ENCODE results near the gene CTSV.
"Not testable (repeated sequence)": the region's sequence is repeated elsewhere in the genome, so short reads cannot be mapped to it uniquely, and the experiment has no call there.

Gene CTSV

DNA sequence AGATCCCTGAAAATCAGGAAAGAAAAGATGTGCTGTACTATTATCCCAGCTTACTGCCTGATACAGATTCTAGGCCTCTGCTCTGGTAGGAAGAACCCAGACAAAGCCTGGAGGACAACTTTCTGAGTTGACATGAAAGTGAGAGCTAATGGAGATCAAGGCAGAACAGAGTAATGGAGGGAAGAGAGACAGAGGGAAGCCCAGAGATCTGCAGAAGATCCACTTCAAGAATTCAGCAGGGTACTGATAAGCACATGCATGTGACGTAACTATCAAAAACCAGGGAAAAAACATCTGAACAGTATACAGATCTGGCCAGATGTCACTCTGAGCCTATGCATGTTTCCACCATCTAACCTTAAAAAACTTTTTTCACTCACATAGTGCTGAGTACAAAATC, 37.6 kb downstream of the CTSV start:
- H3K36me3 ChIP-seq (replicated peaks; ENCODE audit: insufficient read depth, low read length); H3K4me2 ChIP-seq (ENCODE audit: low read depth, low read length): not testable (repeated sequence)
- peaks cover 75% of the 10 kb centered on the region for H3K79me2 ChIP-seq (ENCODE audit: low read length)

DNA sequence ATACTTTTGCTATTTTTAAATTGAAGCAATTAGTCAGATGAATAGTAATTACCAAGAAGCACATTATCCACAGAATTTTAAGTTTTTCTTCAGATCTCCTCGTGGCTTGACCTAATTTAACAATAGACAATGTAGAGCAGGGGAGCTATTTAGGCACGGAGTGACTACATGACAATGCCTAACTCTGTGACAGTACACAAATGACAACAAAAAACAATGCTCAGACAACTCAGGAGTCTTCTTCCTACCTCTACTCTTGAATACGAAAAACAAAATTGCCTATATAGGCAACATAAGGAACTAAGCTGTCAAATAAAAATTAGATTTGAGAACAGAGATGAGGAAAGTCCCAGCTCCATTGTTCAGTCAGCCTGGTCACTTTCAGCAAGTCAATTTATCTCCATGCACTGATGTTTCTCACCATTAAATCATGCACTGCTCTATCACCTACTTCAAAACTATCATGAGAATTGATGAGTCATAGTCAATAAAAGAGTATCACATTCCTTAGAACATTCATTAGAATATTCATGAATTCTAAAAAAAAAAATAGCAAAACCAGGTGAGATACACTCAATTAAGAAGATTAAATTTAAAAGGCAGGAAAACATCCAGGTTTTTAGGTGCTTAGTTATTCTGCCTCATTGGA, 38.7 kb downstream of the CTSV start:
- H3K27ac ChIP-seq (ENCODE audit: low read length); H4K20me1 ChIP-seq (ENCODE audit: insufficient read depth, low read length); H2AFZ ChIP-seq (ENCODE audit: low read length); H3K9me2 ChIP-seq (replicated peaks; ENCODE audit: insufficient read depth, low read length); DNase-seq; H3K9me3 ChIP-seq (replicated peaks; ENCODE audit: insufficient read depth, low read length); H3K4me1 ChIP-seq (ENCODE audit: low read length); H3K27me3 ChIP-seq (replicated peaks; ENCODE audit: insufficient read depth, low read length); H3F3A ChIP-seq (ENCODE audit: insufficient read depth, low read length); H3K9ac ChIP-seq (ENCODE audit: low read length); H3K4me2 ChIP-seq (ENCODE audit: low read depth, low read length); H3K4me3 ChIP-seq (ENCODE audit: low read length); H3K36me3 ChIP-seq (replicated peaks; ENCODE audit: insufficient read depth, low read length): not testable (repeated sequence)
- H3K79me2 ChIP-seq (ENCODE audit: low read length) = peaks cover 73% of the 10 kb centered on the region

More for the DNA sequence above, 37.6 kb downstream of the CTSV start:
- not testable (repeated sequence) for H3F3A ChIP-seq (ENCODE audit: insufficient read depth, low read length); H3K4me3 ChIP-seq (ENCODE audit: low read length); H3K9me3 ChIP-seq (replicated peaks; ENCODE audit: insufficient read depth, low read length); H3K27ac ChIP-seq (ENCODE audit: low read length); H3K27me3 ChIP-seq (replicated peaks; ENCODE audit: insufficient read depth, low read length); H2AFZ ChIP-seq (ENCODE audit: low read length); H4K20me1 ChIP-seq (ENCODE audit: insufficient read depth, low read length); H3K4me1 ChIP-seq (ENCODE audit: low read length); H3K9me2 ChIP-seq (replicated peaks; ENCODE audit: insufficient read depth, low read length); DNase-seq; H3K9ac ChIP-seq (ENCODE audit: low read length)

DNA sequence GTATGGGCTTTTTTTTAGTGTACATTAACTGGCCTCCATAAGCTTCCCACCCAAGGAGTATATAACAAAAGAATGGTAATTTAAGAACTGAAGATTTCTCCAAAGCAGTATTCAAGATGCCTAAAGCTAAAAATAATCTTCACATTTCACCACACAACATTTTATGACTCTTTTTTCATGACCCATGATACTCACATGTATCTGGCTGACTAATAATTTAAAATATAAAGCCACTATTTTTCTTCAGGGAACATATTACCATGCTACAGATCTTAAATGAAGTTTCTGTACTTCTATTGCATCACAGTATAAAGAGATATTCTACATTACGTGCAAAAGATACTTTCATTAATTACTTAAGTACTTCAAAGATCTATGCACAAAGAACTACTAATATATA, 39.2 kb downstream of the CTSV start:
- H3K4me3 ChIP-seq (ENCODE audit: low read length); H3K9me2 ChIP-seq (replicated peaks; ENCODE audit: insufficient read depth, low read length); H3K36me3 ChIP-seq (replicated peaks; ENCODE audit: insufficient read depth, low read length); H3K4me1 ChIP-seq (ENCODE audit: low read length); H3K27ac ChIP-seq (ENCODE audit: low read length); H4K20me1 ChIP-seq (ENCODE audit: insufficient read depth, low read length); H2AFZ ChIP-seq (ENCODE audit: low read length); DNase-seq; H3K4me2 ChIP-seq (ENCODE audit: low read depth, low read length); H3K9ac ChIP-seq (ENCODE audit: low read length); H3F3A ChIP-seq (ENCODE audit: insufficient read depth, low read length); H3K9me3 ChIP-seq (replicated peaks; ENCODE audit: insufficient read depth, low read length); H3K27me3 ChIP-seq (replicated peaks; ENCODE audit: insufficient read depth, low read length): not testable (repeated sequence)
- H3K79me2 ChIP-seq (ENCODE audit: low read length) = peaks cover 69% of the 10 kb centered on the region

DNA sequence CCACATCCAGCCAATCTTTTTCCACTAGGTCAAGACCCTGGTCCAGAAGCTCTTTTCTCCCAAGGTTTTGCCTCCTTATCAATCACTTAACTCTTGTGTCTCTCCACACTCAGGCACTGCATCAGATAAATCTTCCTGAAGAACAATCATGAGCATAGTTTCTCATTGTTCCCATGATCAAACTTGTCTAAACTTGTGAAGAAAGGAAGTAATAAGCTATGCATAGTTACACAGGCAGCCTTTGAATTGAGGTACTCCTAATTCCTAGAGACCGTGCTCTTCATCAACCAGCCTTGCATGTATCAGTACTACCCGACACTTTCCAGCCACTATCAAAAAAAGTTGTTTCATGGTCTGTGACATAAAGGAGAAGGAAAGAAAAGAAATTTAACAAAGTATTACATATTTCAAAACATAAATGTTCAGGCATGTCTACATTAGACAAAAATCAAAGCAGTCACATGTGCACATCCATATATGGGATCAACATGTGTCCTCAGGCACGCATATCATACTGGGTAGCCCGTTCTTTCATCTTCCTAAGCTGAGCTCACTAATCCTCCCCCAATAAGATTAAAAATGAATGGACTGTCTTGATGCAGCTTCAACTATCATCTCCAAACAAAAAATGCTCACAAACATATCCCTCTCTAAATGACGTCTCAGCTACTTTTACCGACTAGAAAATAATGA, 41.8 kb downstream of the CTSV start:
- H3K9me2 ChIP-seq (replicated peaks; ENCODE audit: insufficient read depth, low read length); H2AFZ ChIP-seq (ENCODE audit: low read length); H3F3A ChIP-seq (ENCODE audit: insufficient read depth, low read length); H3K4me1 ChIP-seq (ENCODE audit: low read length); H3K4me3 ChIP-seq (ENCODE audit: low read length); H4K20me1 ChIP-seq (ENCODE audit: insufficient read depth, low read length); H3K9ac ChIP-seq (ENCODE audit: low read length); DNase-seq; H3K4me2 ChIP-seq (ENCODE audit: low read depth, low read length); H3K27me3 ChIP-seq (replicated peaks; ENCODE audit: insufficient read depth, low read length); H3K27ac ChIP-seq (ENCODE audit: low read length); H3K9me3 ChIP-seq (replicated peaks; ENCODE audit: insufficient read depth, low read length); H3K36me3 ChIP-seq (replicated peaks; ENCODE audit: insufficient read depth, low read length): not testable (repeated sequence)
- peaks cover 58% of the 10 kb centered on the region for H3K79me2 ChIP-seq (ENCODE audit: low read length)

- peaks cover 55% of the 10 kb centered on the region for H3K79me2 ChIP-seq (ENCODE audit: low read length)
- not testable (repeated sequence) for H3K4me1 ChIP-seq (ENCODE audit: low read length)
These were observed 44.4 kb downstream of the CTSV start for GRCh38 chr9:96994531-96995016.

GRCh38 chr9:96992303-96992702, 46.6 kb downstream of the CTSV start:
- H4K20me1 ChIP-seq (ENCODE audit: insufficient read depth, low read length); H3K4me3 ChIP-seq (ENCODE audit: low read length); H3K9me2 ChIP-seq (replicated peaks; ENCODE audit: insufficient read depth, low read length); H3K4me2 ChIP-seq (ENCODE audit: low read depth, low read length); H3K36me3 ChIP-seq (replicated peaks; ENCODE audit: insufficient read depth, low read length); H3K9me3 ChIP-seq (replicated peaks; ENCODE audit: insufficient read depth, low read length); H3K27ac ChIP-seq (ENCODE audit: low read length); H3K27me3 ChIP-seq (replicated peaks; ENCODE audit: insufficient read depth, low read length); H3K9ac ChIP-seq (ENCODE audit: low read length); H3K4me1 ChIP-seq (ENCODE audit: low read length); DNase-seq; H2AFZ ChIP-seq (ENCODE audit: low read length); H3F3A ChIP-seq (ENCODE audit: insufficient read depth, low read length): not testable (repeated sequence)
- H3K79me2 ChIP-seq (ENCODE audit: low read length) = peaks cover 44% of the 10 kb centered on the region

More at GRCh38 chr9:96994531-96995016, 44.4 kb downstream of the CTSV start:
- not testable (repeated sequence) for H2AFZ ChIP-seq (ENCODE audit: low read length); H4K20me1 ChIP-seq (ENCODE audit: insufficient read depth, low read length); H3F3A ChIP-seq (ENCODE audit: insufficient read depth, low read length); H3K9ac ChIP-seq (ENCODE audit: low read length); DNase-seq; H3K9me2 ChIP-seq (replicated peaks; ENCODE audit: insufficient read depth, low read length); H3K27me3 ChIP-seq (replicated peaks; ENCODE audit: insufficient read depth, low read length); H3K4me2 ChIP-seq (ENCODE audit: low read depth, low read length); H3K27ac ChIP-seq (ENCODE audit: low read length); H3K36me3 ChIP-seq (replicated peaks; ENCODE audit: insufficient read depth, low read length); H3K9me3 ChIP-seq (replicated peaks; ENCODE audit: insufficient read depth, low read length); H3K4me3 ChIP-seq (ENCODE audit: low read length)

DNA sequence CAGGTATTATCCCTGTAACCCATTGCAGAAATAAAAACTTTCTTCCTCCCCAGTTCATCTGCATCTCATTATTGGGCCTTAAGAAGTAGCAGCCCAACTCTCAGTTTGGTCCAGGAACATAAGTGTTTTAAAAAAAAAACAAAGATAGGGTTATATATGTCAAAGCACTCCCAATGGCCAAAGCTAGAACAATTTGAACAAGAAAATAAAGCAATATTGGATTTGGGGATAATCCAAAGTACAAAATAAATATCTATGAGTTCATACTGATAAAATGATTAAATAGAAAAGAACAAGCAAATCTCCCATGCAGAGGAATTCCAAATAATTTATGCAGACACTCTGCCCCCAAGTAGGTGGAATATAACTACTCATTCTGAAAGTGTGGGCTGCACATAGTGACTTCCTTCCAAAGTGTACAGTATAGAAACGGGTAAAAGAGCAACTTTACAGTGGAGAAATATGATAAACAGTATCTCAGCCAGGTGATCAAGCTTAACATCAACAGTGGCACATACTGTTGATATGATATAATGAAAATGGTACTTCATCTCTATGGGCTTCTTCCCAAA, 49.1 kb downstream of the CTSV start:
- not testable (repeated sequence) for H3K36me3 ChIP-seq (replicated peaks; ENCODE audit: insufficient read depth, low read length); H3K27ac ChIP-seq (ENCODE audit: low read length); H3K9ac ChIP-seq (ENCODE audit: low read length); H2AFZ ChIP-seq (ENCODE audit: low read length); H3K4me3 ChIP-seq (ENCODE audit: low read length); H3K4me2 ChIP-seq (ENCODE audit: low read depth, low read length); H3K4me1 ChIP-seq (ENCODE audit: low read length); H3K9me2 ChIP-seq (replicated peaks; ENCODE audit: insufficient read depth, low read length); H3F3A ChIP-seq (ENCODE audit: insufficient read depth, low read length); H3K27me3 ChIP-seq (replicated peaks; ENCODE audit: insufficient read depth, low read length); DNase-seq; H3K9me3 ChIP-seq (replicated peaks; ENCODE audit: insufficient read depth, low read length); H4K20me1 ChIP-seq (ENCODE audit: insufficient read depth, low read length)
- peaks cover 52% of the 10 kb centered on the region for H3K79me2 ChIP-seq (ENCODE audit: low read length)

GRCh38 chr9:96984887-96985286, 54.1 kb downstream of the CTSV start:
- not testable (repeated sequence) for H3K36me3 ChIP-seq (replicated peaks; ENCODE audit: insufficient read depth, low read length); H3K27me3 ChIP-seq (replicated peaks; ENCODE audit: insufficient read depth, low read length); H3K9ac ChIP-seq (ENCODE audit: low read length); H2AFZ ChIP-seq (ENCODE audit: low read length); H3K9me2 ChIP-seq (replicated peaks; ENCODE audit: insufficient read depth, low read length); H3K4me2 ChIP-seq (ENCODE audit: low read depth, low read length); DNase-seq; H3K4me3 ChIP-seq (ENCODE audit: low read length); H3K9me3 ChIP-seq (replicated peaks; ENCODE audit: insufficient read depth, low read length); H4K20me1 ChIP-seq (ENCODE audit: insufficient read depth, low read length); H3K4me1 ChIP-seq (ENCODE audit: low read length); H3K27ac ChIP-seq (ENCODE audit: low read length); H3F3A ChIP-seq (ENCODE audit: insufficient read depth, low read length)
- H3K79me2 ChIP-seq (ENCODE audit: low read length) = peaks cover 53% of the 10 kb centered on the region
